Measurements from ENCODE around the gene ELK3.

- TF ChIP-seq ZFP3 (CRISPR knock-in tag; IDR thresholded peaks at IDR 0.05) (no peak), ZFP30 (CRISPR knock-in tag; IDR thresholded peaks at IDR 0.05) (no peak), GLIS3 (CRISPR knock-in tag; IDR thresholded peaks at IDR 0.05) (no peak), ZNF565 (CRISPR knock-in tag; conservative IDR thresholded peaks at IDR 0.05; ENCODE audit: low read depth) (no peak), PATZ1 (CRISPR knock-in tag; IDR thresholded peaks at IDR 0.05; ENCODE audit: borderline replicate concordance) (no peak), TSHZ2 (CRISPR knock-in tag; IDR thresholded peaks at IDR 0.05) (no peak), ESRRG (CRISPR knock-in tag; IDR thresholded peaks at IDR 0.05) (no peak), ZC3H10 (CRISPR knock-in tag; IDR thresholded peaks at IDR 0.05) (no peak), CSRNP3 (CRISPR knock-in tag; IDR thresholded peaks at IDR 0.05) (no peak)
These were observed 21.7 kb downstream of the ELK3 start for GRCh38 chr12:96215919-96216273.
